IPS-20b (cell line): ENCODE measurements around the gene RCC2.

Experiments
- H3K27ac ChIP-seq: one replicate; pipeline ENCODE4 v1.5.1; 2013; ENCODE audit warnings: low read length
- H3K27me3 ChIP-seq: 2 replicates; pipeline ENCODE4 v1.6.1; 2013; ENCODE audit warnings: mild to moderate bottlenecking, low read length, inconsistent platforms; ENCODE audit not compliant: insufficient read depth
- H3K36me3 ChIP-seq: 2 replicates; pipeline ENCODE4 v1.6.1; 2013; ENCODE audit warnings: low read depth, mild to moderate bottlenecking, inconsistent platforms, low read length, moderate library complexity; ENCODE audit not compliant: insufficient read depth
- H3K4me1 ChIP-seq: 2 replicates; pipeline ENCODE4 v1.6.1; 2013; ENCODE audit warnings: mild to moderate bottlenecking, control low read depth, inconsistent platforms, low read length, moderate library complexity; ENCODE audit not compliant: insufficient read depth
- H3K4me3 ChIP-seq: 2 replicates; pipeline ENCODE4 v1.5.1; 2013; ENCODE audit warnings: mild to moderate bottlenecking, low read length, inconsistent platforms
- H3K9ac ChIP-seq: 2 replicates; pipeline ENCODE4 v1.6.1; 2013; ENCODE audit warnings: low read depth, mild to moderate bottlenecking, inconsistent platforms, low read length, moderate library complexity
- H3K9me3 ChIP-seq: 2 replicates; pipeline ENCODE4 v1.6.1; 2013; ENCODE audit warnings: mild to moderate bottlenecking, low read depth, low read length, inconsistent platforms; ENCODE audit not compliant: insufficient read depth

The RCC2 gene

DNA sequence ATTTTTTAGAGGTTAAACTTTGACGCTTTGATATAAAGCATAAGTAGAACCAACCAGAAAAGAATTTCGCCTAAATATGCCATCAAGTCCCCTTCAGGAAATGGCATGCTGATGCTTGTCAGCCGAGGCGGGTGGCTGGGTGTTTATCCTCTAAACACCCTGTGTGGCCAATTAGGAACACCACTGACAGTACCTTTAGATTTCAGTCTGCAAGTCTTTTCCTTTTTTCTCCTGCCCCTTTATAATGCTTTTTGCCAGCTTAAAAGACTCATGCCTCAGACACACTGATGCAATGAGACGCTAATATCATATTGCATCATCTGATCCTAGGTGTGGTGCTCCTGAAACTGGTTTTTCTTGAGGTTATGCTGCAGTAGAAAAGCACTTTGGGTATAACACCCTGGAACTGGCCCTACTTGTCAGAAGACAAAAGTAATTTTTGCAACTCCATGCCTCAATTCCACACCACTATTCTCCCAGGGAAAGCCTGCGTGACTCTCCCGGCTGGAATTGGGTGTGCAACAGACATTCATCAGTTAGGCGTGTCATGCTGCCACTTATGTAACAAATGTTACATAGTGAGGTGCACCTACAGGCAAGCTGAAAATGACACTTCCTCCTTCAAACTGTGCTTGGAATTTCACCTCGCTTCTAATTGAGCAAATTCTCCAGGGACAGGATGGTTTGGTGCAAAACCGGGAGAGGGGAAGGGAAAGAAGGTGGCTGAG lies 2.0 kb upstream of the RCC2 start:
- Histone ChIP-seq H3K27ac (no peak overlapping the region), H3K4me3 (peak overlapping the region; percentile 80), H3K9ac (peak overlapping the region; percentile 23; the same call in 1 of the 2 replicates), H3K27me3 (peaks cover 25% of the 10 kb centered on the region), H3K9me3 (no peaks in the 10 kb centered on the region), H3K36me3 (peaks cover 10% of the 10 kb centered on the region), H3K4me1 (peaks cover 24% of the 10 kb centered on the region)

DNA sequence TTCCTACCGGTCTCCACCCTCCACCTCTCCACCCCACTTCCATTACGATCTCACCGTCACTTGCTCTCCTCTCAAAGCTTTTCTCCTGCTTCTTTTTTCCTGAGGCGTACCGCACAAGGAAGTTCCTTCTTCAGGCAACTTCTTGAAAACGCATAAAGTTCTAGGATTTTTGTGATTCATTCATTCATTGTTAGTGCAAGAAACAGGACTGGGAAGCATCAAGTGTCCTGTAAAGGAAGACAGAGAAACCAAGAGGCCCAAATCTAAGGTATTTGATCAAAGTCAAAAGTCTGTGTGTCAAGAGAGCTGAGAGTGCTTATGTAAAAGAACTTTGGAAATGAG lies 1.3 kb upstream of the RCC2 start:
- Histone ChIP-seq H3K4me3 (peak overlapping the region; percentile 80), H3K9me3 (no peaks in the 10 kb centered on the region), H3K27me3 (peaks cover 25% of the 10 kb centered on the region), H3K4me1 (peaks cover 30% of the 10 kb centered on the region), H3K27ac (no peak overlapping the region), H3K9ac (peak overlapping the region; percentile 73; the same call in 1 of the 2 replicates), H3K36me3 (peaks cover 16% of the 10 kb centered on the region)

DNA sequence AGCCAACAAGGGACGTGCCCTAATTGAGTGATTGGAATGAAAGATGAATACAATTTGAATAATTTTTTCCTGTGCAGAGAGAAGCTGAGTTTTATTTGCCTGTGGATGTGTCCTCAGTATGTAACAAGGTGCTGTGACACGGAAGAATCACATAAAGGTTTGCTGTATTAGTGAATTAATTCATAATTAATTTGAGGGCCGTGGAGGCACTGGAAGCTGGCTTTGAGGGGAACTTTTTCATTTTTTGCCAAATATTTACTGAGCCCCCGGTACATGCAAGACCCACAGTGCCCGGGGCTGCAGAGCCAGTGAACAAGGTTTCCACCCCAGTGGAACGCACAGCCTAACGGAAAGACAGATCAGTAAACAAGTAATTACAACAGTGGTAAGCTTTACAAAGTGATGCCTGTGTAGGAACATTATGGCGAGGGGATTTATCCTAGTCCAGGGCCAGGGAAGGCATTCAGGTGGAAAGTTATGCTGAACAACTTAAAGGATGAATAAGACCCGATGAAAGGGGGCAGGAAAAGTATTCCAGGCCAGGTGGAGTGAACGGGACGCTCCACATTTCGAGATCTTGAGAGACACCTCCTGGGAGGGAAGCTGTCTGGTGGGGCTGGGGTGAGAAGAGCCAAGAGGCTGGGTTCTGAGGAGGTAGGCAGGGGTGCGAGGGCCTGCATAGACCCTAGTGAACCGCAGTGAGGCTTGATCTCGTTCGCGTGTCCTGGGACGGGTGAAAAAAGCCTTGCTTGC lies 773 bp upstream of the RCC2 start:
- Histone ChIP-seq H3K4me1 (peaks cover 35% of the 10 kb centered on the region), H3K27ac (no peak overlapping the region), H3K9me3 (no peaks in the 10 kb centered on the region), H3K4me3 (peak overlapping the region; percentile 80), H3K36me3 (peaks cover 21% of the 10 kb centered on the region), H3K9ac (peak overlapping the region; percentile 73; the same call in 1 of the 2 replicates), H3K27me3 (peaks cover 25% of the 10 kb centered on the region)

DNA sequence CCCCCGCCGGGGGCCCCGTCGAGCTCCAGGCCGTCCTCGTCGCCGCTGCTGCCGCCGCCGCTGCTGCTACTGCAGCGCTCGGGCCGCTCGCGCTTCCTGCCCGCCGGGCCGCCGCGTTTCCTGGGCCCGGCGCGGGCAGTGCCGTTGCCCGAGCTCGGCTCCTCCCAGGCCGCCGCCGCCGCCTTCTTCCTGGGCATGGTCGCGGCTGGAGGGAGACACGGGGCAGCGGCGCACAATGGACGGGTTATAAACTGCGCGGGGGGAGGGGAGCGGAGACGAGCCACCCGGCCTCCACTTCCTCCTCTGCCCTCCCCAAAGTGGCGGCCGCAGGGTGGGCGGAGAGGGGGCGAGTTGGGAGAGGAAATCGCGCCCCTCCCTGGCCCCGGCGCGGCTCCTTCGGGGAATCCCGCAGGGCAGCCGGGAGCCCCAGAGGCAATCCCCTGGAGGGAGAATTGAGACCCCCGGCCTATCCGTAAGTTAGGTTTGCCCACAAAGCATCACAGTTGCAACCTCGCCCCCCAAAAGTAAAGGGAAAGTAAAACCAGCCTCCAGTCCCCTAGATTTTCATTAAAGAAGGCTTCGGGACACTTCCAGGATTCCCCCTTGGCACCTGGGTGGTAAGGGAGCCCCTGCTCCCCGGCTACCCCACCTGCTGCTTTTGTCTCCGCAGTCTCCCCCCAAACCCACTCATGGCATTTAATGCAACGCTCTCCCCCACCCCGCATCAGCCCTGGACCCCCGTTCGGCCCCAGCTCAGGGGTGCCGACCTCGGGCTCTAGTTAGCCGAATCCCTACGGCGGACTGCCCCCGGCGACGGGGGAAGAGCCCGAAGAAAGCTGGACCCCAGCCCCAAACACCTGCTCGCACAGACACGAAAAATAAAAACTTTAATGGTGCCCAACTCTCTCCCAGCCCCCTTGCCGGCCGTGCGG lies 893 bp downstream of the RCC2 start:
- Histone ChIP-seq H3K27ac (peak overlapping the region; percentile 90), H3K36me3 (peaks cover 37% of the 10 kb centered on the region), H3K9me3 (no peaks in the 10 kb centered on the region), H3K4me1 (peaks cover 47% of the 10 kb centered on the region), H3K9ac (peak overlapping the region; percentile 99), H3K4me3 (peak overlapping the region; percentile 99), H3K27me3 (peaks cover 25% of the 10 kb centered on the region)

DNA sequence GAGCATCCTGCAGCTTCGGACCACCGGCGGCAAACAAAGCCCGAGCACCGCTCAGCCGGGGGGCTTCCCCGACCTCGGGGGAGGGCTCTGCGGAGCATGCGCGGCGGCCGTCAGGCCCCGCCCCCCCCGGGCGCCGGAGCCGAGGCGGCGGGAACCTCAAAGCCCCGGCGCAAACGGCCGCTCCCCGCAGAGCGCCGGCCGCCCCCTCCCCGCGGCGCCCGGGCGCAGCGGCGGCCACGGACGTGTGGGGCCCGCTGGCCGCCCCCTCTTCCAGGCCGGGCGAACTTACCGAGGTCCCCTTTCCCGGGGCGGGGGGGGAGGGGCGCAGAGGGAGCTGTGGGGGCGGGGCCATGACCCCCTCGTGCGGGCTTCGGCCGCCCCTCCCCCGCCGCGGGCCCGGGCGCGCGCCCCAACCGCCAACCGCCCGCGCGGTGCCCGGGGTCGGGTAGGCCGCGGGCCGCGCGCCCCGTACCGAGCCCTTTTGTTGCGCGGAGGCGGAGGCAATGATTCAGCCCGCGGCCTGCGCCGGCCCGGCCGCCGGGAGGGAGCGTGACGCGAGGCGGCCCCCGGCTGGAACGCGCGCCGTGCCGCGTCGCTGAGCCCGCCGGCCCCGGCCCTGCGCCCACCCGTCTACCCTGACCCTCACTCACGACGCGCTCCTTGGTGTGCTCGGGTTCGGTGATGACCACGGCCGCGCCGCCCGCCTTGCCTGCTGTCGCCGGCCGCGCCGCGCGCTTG lies 1.7 kb downstream of the RCC2 start:
- H3K4me1 ChIP-seq: peaks cover 52% of the 10 kb centered on the region
- H3K27ac ChIP-seq: no peak overlapping the region
- H3K36me3 ChIP-seq: peaks cover 46% of the 10 kb centered on the region
- H3K9me3 ChIP-seq: no peaks in the 10 kb centered on the region
- peak overlapping the region; percentile 99 for H3K9ac ChIP-seq
- H3K4me3 ChIP-seq: peak overlapping the region; percentile 99
- peaks cover 25% of the 10 kb centered on the region for H3K27me3 ChIP-seq

- H3K4me1 ChIP-seq: peaks cover 56% of the 10 kb centered on the region
- H3K9ac ChIP-seq: peak overlapping the region; percentile 85
- H3K4me3 ChIP-seq: peak overlapping the region; percentile 74
- peaks cover 23% of the 10 kb centered on the region for H3K27me3 ChIP-seq
- peaks cover 51% of the 10 kb centered on the region for H3K36me3 ChIP-seq
- H3K9me3 ChIP-seq: no peaks in the 10 kb centered on the region
- H3K27ac ChIP-seq: peak overlapping the region; percentile 6
Observed at GRCh38 chr1:17437260-17437579, 2.3 kb downstream of the RCC2 start.

GRCh38 chr1:17436380-17437174 lies 2.9 kb downstream of the RCC2 start:
- Histone ChIP-seq H3K27ac (peak overlapping the region; percentile 16), H3K27me3 (peaks cover 18% of the 10 kb centered on the region), H3K9me3 (no peaks in the 10 kb centered on the region), H3K9ac (peak overlapping the region; percentile 85), H3K4me3 (peak overlapping the region; percentile 74), H3K36me3 (peaks cover 57% of the 10 kb centered on the region), H3K4me1 (peaks cover 53% of the 10 kb centered on the region)

DNA sequence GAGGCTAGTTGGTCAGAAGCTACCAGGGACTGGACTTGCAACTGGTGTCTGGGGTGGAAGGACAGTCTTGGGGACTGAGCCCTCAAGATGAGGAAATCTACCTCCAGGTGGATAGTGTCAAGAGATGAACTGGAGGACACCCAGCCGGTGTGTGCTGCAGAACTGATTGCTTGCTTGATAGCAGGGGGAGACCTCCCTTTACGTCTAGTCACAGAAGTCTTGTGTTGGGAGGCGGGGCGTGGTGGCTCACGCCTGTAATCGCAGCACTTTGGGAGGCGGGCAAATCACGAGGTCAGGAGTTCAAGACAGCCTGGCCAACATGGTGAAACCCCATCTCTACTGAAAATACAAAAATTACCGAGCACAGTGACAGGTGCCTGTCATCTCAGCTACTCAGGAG lies 4.9 kb downstream of the RCC2 start:
- Histone ChIP-seq H3K4me3 (peak overlapping the region; percentile 74), H3K4me1 (peaks cover 45% of the 10 kb centered on the region), H3K9ac (peak overlapping the region; percentile 16; the same call in 1 of the 2 replicates), H3K36me3 (peaks cover 67% of the 10 kb centered on the region), H3K9me3 (no peaks in the 10 kb centered on the region), H3K27ac (no peak overlapping the region), H3K27me3 (no peaks in the 10 kb centered on the region)

DNA sequence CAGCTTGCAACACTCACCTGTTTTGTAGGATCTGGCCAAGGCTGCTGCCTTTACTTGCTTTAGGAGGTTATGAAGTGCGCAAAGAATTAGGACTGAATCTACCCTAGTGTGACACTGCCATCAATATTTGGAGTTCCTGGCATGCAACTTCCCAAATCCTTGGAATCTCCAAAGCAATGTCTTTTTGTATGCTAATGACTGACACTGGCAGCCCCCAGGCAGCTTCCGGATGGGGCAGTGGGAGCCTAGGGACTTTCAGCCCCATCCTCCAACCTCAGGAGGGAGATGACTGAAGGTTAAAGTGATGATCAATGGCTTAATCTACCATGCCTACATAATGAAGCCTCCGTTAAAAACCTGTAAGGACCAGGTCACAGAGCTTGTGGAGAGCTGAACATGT lies 5.5 kb downstream of the RCC2 start:
- Histone ChIP-seq H3K9ac (peak overlapping the region; percentile 16; the same call in 1 of the 2 replicates), H3K4me1 (peaks cover 48% of the 10 kb centered on the region), H3K36me3 (peaks cover 73% of the 10 kb centered on the region)

GRCh38 chr1:17433261-17433660 lies 6.2 kb downstream of the RCC2 start:
- peak overlapping the region; percentile 11; the same call in 1 of the 2 replicates for H3K9ac ChIP-seq
- peaks cover 54% of the 10 kb centered on the region for H3K4me1 ChIP-seq

More for the DNA sequence above, 5.5 kb downstream of the RCC2 start:
- Histone ChIP-seq H3K4me3 (peak overlapping the region; percentile 74), H3K27me3 (no peaks in the 10 kb centered on the region), H3K9me3 (no peaks in the 10 kb centered on the region), H3K27ac (no peak overlapping the region)

More at GRCh38 chr1:17433261-17433660, 6.2 kb downstream of the RCC2 start:
- Histone ChIP-seq H3K9me3 (no peaks in the 10 kb centered on the region), H3K4me3 (peak overlapping the region; percentile 74; the same call in 1 of the 2 replicates), H3K27ac (peak overlapping the region; percentile 3), H3K27me3 (no peaks in the 10 kb centered on the region), H3K36me3 (peaks cover 81% of the 10 kb centered on the region)
